HCT116 (cell line): Measurements from ENCODE around the gene C1QTNF2. TPM values are rescaled to one million over a fixed set of nuclear protein-coding genes. Genes with fewer than 3 reads are reported as not detected.

ENCODE experiments used
- ATAC-seq: fragments of 200-7000 bp; cut with Tn5 transposase; 2 replicates; pipeline ENCODE4 v1.9.1; 2020; ENCODE audit warnings: mild to moderate bottlenecking, moderate library complexity
- BruUV-seq: library from RNA; stranded (reverse); fragments of 400-500 nt; replicated peaks from 2 replicates; lab custom pipeline; 2021; lab: Mats Ljungman, UMichigan
- CTCF ChIA-PET: fragments of 300-600 bp; sonication (Branson Sonifier 250); formaldehyde crosslinking; loops from one replicate; lab custom pipeline; 2021; ENCODE audit warnings: antibody characterized with exemption; lab: Charles Lee
- POLR2A ChIA-PET: fragments of 300-600, 350-600 bp; sonication (Branson Sonifier 250); formaldehyde crosslinking; loops from one replicate; lab custom pipeline; 2021; ENCODE audit warnings: antibody characterized with exemption; lab: Charles Lee
- RAD21 ChIA-PET, 2 experiments: fragments of 300-600 bp; sonication (Branson Sonifier 250); formaldehyde crosslinking; loops; one replicate each; lab custom pipeline; 2023; ENCODE audit warnings: low total read pairs in 2 of 2; ENCODE audit not compliant: uncharacterized antibody in 2 of 2, unreplicated experiment in 2 of 2, low non-redundant PET in 1 of 2; lab: Charles Lee
- DNase-seq: peaks from one replicate; pipeline ENCODE4 v3.0.0-alpha.2; 2010; ENCODE audit warnings: low read depth, low spot score
- H2AFZ ChIP-seq: fragments of 200-600 bp; shearing (Covaris generic), sonication (generic); 2 replicates; pipeline ENCODE4 v1.6.1; 2017; ENCODE audit warnings: low read depth, mixed run types, mixed read lengths, antibody characterized with exemption, low read length; ENCODE audit not compliant: poor library complexity, severe bottlenecking
- H3K27ac ChIP-seq: 2 replicates; pipeline ENCODE4 v1.5.1; 2012; ENCODE audit warnings: low read depth, low read length
- H3K27me3 ChIP-seq: fragments of 200-600 bp; sonication (generic); 2 replicates; pipeline ENCODE4 v1.6.1; 2016; ENCODE audit warnings: mixed run types, low read length, mixed read lengths; ENCODE audit not compliant: insufficient read depth
- H3K36me3 ChIP-seq, 2 experiments: fragments of 200-500 bp in 1 of 2; fragments of 200-600 bp in 1 of 2; sonication (Bioruptor generic) in 1 of 2; sonication (generic) in 1 of 2; 2 replicates each; pipeline versions ENCODE4 v1.5.1 to v1.6.1; 2014 to 2016; ENCODE audit warnings: low read length in 2 of 2, inconsistent platforms in 1 of 2, mixed read lengths in 1 of 2, mixed run types in 1 of 2; ENCODE audit not compliant: insufficient read depth in 2 of 2, control insufficient read depth in 1 of 2
- H3K4me1 ChIP-seq, 2 experiments: fragments of 200-600 bp in 1 of 2; sonication (generic) in 1 of 2; 2 replicates each; pipeline versions ENCODE4 v1.5.1 to v1.6.1; 2012 to 2017; ENCODE audit warnings: low read length in 2 of 2, inconsistent platforms in 1 of 2, mild to moderate bottlenecking in 1 of 2, mixed read lengths in 1 of 2, mixed run types in 1 of 2, moderate library complexity in 1 of 2; ENCODE audit not compliant: insufficient read depth in 2 of 2, control insufficient read depth in 1 of 2
- H3K4me2 ChIP-seq: fragments of 200-600 bp; sonication (generic); 2 replicates; pipeline ENCODE4 v1.6.1; 2017; ENCODE audit warnings: mixed run types, low read length, mixed read lengths
- H3K4me3 ChIP-seq, 2 experiments: fragments of 200-600 bp in 1 of 2; sonication (generic) in 1 of 2; replicated peaks in 1 of 2; 2 replicates each; pipeline ENCODE4 v1.5.1; 2011 to 2016; ENCODE audit warnings: low read length in 2 of 2, control low read depth in 1 of 2, low read depth in 1 of 2, mild to moderate bottlenecking in 1 of 2, mixed read lengths in 1 of 2, mixed run types in 1 of 2
- H3K79me2 ChIP-seq: fragments of 200-600 bp; sonication (generic); 2 replicates; pipeline ENCODE4 v1.6.1; 2017; ENCODE audit warnings: mild to moderate bottlenecking, mixed run types, low read length, moderate library complexity, mixed read lengths; ENCODE audit not compliant: insufficient read depth
- H3K9ac ChIP-seq: fragments of 200-600 bp; sonication (generic); 2 replicates; pipeline ENCODE4 v1.6.1; 2016; ENCODE audit warnings: low read length, mixed read lengths
- H3K9me2 ChIP-seq: fragments of 200-600 bp; sonication (generic), shearing (Covaris generic); 2 replicates; pipeline ENCODE4 v1.6.1; 2017; ENCODE audit warnings: mixed run types, mild to moderate bottlenecking, moderate library complexity; ENCODE audit not compliant: insufficient read depth
- H3K9me3 ChIP-seq, 2 experiments: fragments of 200-500 bp in 1 of 2; fragments of 200-600 bp in 1 of 2; sonication (Bioruptor generic) in 1 of 2; sonication (generic) in 1 of 2; 2 replicates each; pipeline ENCODE4 v1.6.1; 2014 to 2017; ENCODE audit warnings: low read length in 2 of 2, mixed read lengths in 2 of 2, inconsistent platforms in 1 of 2, low read depth in 1 of 2, mild to moderate bottlenecking in 1 of 2, mixed run types in 1 of 2, moderate library complexity in 1 of 2; ENCODE audit not compliant: control insufficient read depth in 1 of 2, insufficient read depth in 1 of 2
- H4K20me1 ChIP-seq: fragments of 200-600 bp; sonication (generic), shearing (Covaris generic); 2 replicates; pipeline ENCODE4 v1.6.1; 2017; ENCODE audit warnings: mixed run types, mild to moderate bottlenecking, moderate library complexity; ENCODE audit not compliant: insufficient read depth
- ATF3 ChIP-seq: IDR thresholded peaks from 2 replicates; pipeline ENCODE4 v1.6.1; 2012
- CEBPB ChIP-seq: IDR thresholded peaks from 2 replicates; pipeline ENCODE4 v1.6.1; 2012; ENCODE audit warnings: low read depth
- CTCF ChIP-seq, 3 experiments: fragments of 200-600 bp in 1 of 3; sonication (generic) in 1 of 3; IDR thresholded peaks in 2 of 3; conservative IDR thresholded peaks in 1 of 3; 2 replicates each; pipeline ENCODE4 v1.5.1; 2012 to 2017; ENCODE audit warnings: low read depth in 2 of 3, low read length in 2 of 3, antibody characterized with exemption in 1 of 3, borderline replicate concordance in 1 of 3, control low read depth in 1 of 3, mild to moderate bottlenecking in 1 of 3, mixed read lengths in 1 of 3, mixed run types in 1 of 3, moderate library complexity in 1 of 3; ENCODE audit not compliant: insufficient read depth in 1 of 3
- ELF1 ChIP-seq: IDR thresholded peaks from 2 replicates; pipeline ENCODE4 v1.6.1; 2012; ENCODE audit warnings: low read depth, borderline replicate concordance
- EZH2 ChIP-seq: fragments of 200-600 bp; sonication (generic); IDR thresholded peaks from 2 replicates; pipeline ENCODE4 v1.6.1; 2017; ENCODE audit warnings: antibody characterized with exemption, mixed run types
- EZH2phosphoT487 ChIP-seq: fragments of 200-600 bp; IDR thresholded peaks from 2 replicates; pipeline ENCODE4 v1.6.1; 2018; ENCODE audit warnings: antibody characterized with exemption, borderline replicate concordance
- JUND ChIP-seq: IDR thresholded peaks from 2 replicates; pipeline ENCODE4 v1.6.1; 2012
- MAX ChIP-seq: IDR thresholded peaks from 2 replicates; pipeline ENCODE4 v1.6.1; 2012
- RAD21 ChIP-seq: IDR thresholded peaks from 2 replicates; pipeline ENCODE4 v1.6.1; 2012; ENCODE audit warnings: low read depth, mild to moderate bottlenecking
- SIN3A ChIP-seq: IDR thresholded peaks from 2 replicates; pipeline ENCODE4 v1.6.1; 2012; ENCODE audit warnings: low read depth
- SRF ChIP-seq: IDR thresholded peaks from 2 replicates; pipeline ENCODE4 v1.6.1; 2012; ENCODE audit warnings: low read depth
- YY1 ChIP-seq: IDR thresholded peaks from 2 replicates; pipeline ENCODE4 v1.6.1; 2011; ENCODE audit warnings: low read length, low read depth, moderate library complexity, mild to moderate bottlenecking; ENCODE audit not compliant: insufficient replicate concordance; ENCODE audit errors: extremely low read depth
- ZBTB33 ChIP-seq: IDR thresholded peaks from 2 replicates; pipeline ENCODE4 v1.6.1; 2011; ENCODE audit warnings: mild to moderate bottlenecking, low read length, moderate library complexity; ENCODE audit not compliant: insufficient replicate concordance; ENCODE audit errors: extremely low read depth
- ZNF274 ChIP-seq: fragments of 200-500 bp; sonication (Bioruptor generic); IDR thresholded peaks from 2 replicates; pipeline ENCODE4 v1.6.1; 2014; ENCODE audit warnings: mild to moderate bottlenecking, low read depth, low read length, inconsistent platforms
- intact Hi-C: fragments of 100-400 bp; cut with micrococcal nuclease; formaldehyde crosslinking; loops from 2 replicates; pipeline ENCODE4 v1.10.0; 2022
- total RNA-seq: library from RNA; stranded (reverse); gene quantifications from one replicate; pipeline ENCODE4 v1.2.1, GENCODE V29; 2021; ENCODE audit not compliant: unreplicated experiment

Gene C1QTNF2
- total RNA-seq, 1 experiment from 2014 or later = 0.15 TPM

- no peaks in the 10 kb centered on the region for H3K9me3 ChIP-seq
- H2AFZ ChIP-seq = no peak overlapping the region
- no peaks in the 10 kb centered on the region for H3K4me1 ChIP-seq
- H4K20me1 ChIP-seq = no peaks in the 10 kb centered on the region
- H3K79me2 ChIP-seq = no peaks in the 10 kb centered on the region
- no peaks in the 10 kb centered on the region for H3K36me3 ChIP-seq
- H3K9ac ChIP-seq = no peak overlapping the region
- H3K4me2 ChIP-seq = no peak overlapping the region
- ChIA-PET CTCF (no interaction called here), RAD21 (no interaction called here), POLR2A (no interaction called here)
- TF ChIP-seq SRF (no peak), ZNF274 (no peak), ELF1 (no peak), MAX (no peak), EZH2phosphoT487 (no peak), CTCF (IDR thresholded peaks at IDR 0.05 in 2 of 3, conservative IDR thresholded peaks at IDR 0.05 in 1 of 3; ENCODE audit: borderline replicate concordance in 1 of 3, insufficient read depth in 1 of 3, low read depth in 2 of 3, low read length in 2 of 3) (no peak), ATF3 (no peak), EZH2 (no peak), RAD21 (no peak), SIN3A (no peak), JUND (no peak), YY1 (no peak), ZBTB33 (no peak), CEBPB (no peak)
- H3K9me2 ChIP-seq = no peaks in the 10 kb centered on the region
- no TSS peak for BruUV-seq
- intact Hi-C loops = no loop called here
- H3K27me3 ChIP-seq = no peaks in the 10 kb centered on the region
- ATAC-seq (no peak), DNase-seq (no peak)
- no peak overlapping the region for H3K27ac ChIP-seq
- H3K4me3 ChIP-seq = no peak overlapping the region
These were observed 42.6 kb downstream of the C1QTNF2 start for GRCh38 chr5:160327818-160328217.
